DOHH2 (cell line): ENCODE measurements around the gene FNDC5.

Source experiments
- H3F3A ChIP-seq: fragments of 200-600 bp; sonication (generic), shearing (Covaris generic); 2 replicates; pipeline ENCODE4 v1.6.0; 2016; ENCODE audit warnings: antibody characterized with exemption, mild to moderate bottlenecking; ENCODE audit not compliant: control insufficient read depth, insufficient read depth
- H3K27ac ChIP-seq: fragments of 200-600 bp; sonication (generic); 2 replicates; pipeline ENCODE4 v1.5.1; 2014; ENCODE audit warnings: low read depth, mild to moderate bottlenecking, low read length, moderate library complexity
- H3K27me3 ChIP-seq: fragments of 200-600 bp; sonication (generic); 2 replicates; pipeline ENCODE4 v1.6.1; 2014; ENCODE audit warnings: mild to moderate bottlenecking, low read length, mixed read lengths; ENCODE audit not compliant: control insufficient read depth
- H3K36me3 ChIP-seq: fragments of 200-600 bp; sonication (generic); 2 replicates; pipeline ENCODE4 v1.6.1; 2014; ENCODE audit warnings: mild to moderate bottlenecking, low read length, moderate library complexity, mixed read lengths; ENCODE audit not compliant: control insufficient read depth
- H3K4me1 ChIP-seq: fragments of 200-600 bp; sonication (generic); 2 replicates; pipeline ENCODE4 v1.6.1; 2014; ENCODE audit warnings: mild to moderate bottlenecking, low read length, mixed read lengths; ENCODE audit not compliant: control insufficient read depth
- H3K4me2 ChIP-seq: fragments of 200-600 bp; sonication (generic); 2 replicates; pipeline ENCODE4 v1.6.0; 2014; ENCODE audit warnings: mild to moderate bottlenecking, low read length, moderate library complexity
- H3K4me3 ChIP-seq: fragments of 200-600 bp; sonication (generic); 2 replicates; pipeline ENCODE4 v1.5.1; 2014; ENCODE audit warnings: mild to moderate bottlenecking, low read length, mixed read lengths
- H3K79me2 ChIP-seq: fragments of 200-600 bp; sonication (generic); 2 replicates; pipeline ENCODE4 v1.6.1; 2014; ENCODE audit warnings: mild to moderate bottlenecking, low read length, mixed read lengths; ENCODE audit not compliant: control insufficient read depth
- H3K9me2 ChIP-seq: fragments of 200-600 bp; sonication (generic); replicated peaks from 2 replicates; pipeline ENCODE4 v1.6.1; 2014; ENCODE audit warnings: mild to moderate bottlenecking, low read length, mixed read lengths; ENCODE audit not compliant: control insufficient read depth
- H3K9me3 ChIP-seq: fragments of 200-600 bp; sonication (generic); 2 replicates; pipeline ENCODE4 v1.6.1; 2014; ENCODE audit warnings: antibody characterized with exemption, low read length, mixed read lengths; ENCODE audit not compliant: control insufficient read depth, insufficient read depth
- H4K20me1 ChIP-seq: fragments of 200-600 bp; sonication (generic); 2 replicates; pipeline ENCODE4 v1.6.0; 2014; ENCODE audit warnings: low read depth, mild to moderate bottlenecking, antibody characterized with exemption, low read length, moderate library complexity; ENCODE audit not compliant: control insufficient read depth, insufficient read depth
- EZH2phosphoT487 ChIP-seq: fragments of 200-600 bp; sonication (generic); IDR thresholded peaks from 2 replicates; pipeline ENCODE4 v1.6.1; 2017; ENCODE audit warnings: borderline replicate concordance, mild to moderate bottlenecking, antibody characterized with exemption, low read length, moderate library complexity, mixed read lengths
- TF ChIP-seq, protein P1 (sequence below): fragments of 200-600 bp; sonication (generic); IDR thresholded peaks from one replicate; pipeline ENCODE4 v1.5.1; 2014; ENCODE audit warnings: antibody characterized with exemption, mild to moderate bottlenecking, low read depth, low read length; ENCODE audit not compliant: poor library complexity, severe bottlenecking

Gene FNDC5

DNA sequence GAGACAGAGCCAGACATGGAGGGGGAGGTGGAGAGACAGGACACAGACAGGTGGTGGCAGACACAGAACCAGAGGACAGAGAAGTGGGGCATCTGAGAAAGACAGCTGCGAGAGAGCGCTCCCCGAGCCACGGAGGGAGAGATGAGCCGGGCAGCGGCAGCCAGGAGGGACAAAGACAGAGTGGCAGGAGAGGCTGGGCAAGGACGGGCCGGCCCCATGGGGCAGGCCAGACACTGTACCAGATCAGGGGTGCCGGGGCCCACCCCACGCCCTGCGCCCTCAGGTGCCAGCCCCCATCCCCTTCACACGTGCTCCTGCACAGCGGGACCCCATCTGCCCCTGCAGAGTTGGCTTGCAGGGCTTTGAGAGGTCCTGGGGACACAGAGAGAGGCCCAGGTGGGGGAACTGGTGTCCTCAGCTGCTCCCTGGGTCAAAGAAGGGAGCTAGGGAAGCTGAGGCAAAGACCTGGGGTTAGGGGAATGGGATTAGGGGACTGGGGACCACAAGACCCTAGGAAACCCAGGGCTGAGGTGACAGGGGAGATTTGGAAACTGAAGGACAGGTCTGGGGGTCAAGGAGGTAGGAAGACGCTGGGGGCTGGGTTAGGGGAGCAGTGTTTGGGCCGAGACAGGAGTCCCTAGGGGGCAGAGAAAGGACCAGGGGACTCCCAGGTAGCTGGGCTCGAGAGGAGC, 643 bp downstream of the FNDC5 start:
- no peak for TF ChIP-seq EZH2phosphoT487
- TF ChIP-seq, protein P1, sequence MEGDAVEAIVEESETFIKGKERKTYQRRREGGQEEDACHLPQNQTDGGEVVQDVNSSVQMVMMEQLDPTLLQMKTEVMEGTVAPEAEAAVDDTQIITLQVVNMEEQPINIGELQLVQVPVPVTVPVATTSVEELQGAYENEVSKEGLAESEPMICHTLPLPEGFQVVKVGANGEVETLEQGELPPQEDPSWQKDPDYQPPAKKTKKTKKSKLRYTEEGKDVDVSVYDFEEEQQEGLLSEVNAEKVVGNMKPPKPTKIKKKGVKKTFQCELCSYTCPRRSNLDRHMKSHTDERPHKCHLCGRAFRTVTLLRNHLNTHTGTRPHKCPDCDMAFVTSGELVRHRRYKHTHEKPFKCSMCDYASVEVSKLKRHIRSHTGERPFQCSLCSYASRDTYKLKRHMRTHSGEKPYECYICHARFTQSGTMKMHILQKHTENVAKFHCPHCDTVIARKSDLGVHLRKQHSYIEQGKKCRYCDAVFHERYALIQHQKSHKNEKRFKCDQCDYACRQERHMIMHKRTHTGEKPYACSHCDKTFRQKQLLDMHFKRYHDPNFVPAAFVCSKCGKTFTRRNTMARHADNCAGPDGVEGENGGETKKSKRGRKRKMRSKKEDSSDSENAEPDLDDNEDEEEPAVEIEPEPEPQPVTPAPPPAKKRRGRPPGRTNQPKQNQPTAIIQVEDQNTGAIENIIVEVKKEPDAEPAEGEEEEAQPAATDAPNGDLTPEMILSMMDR: no peak
- H3K27ac ChIP-seq: no peak overlapping the region
- H3K4me1 ChIP-seq: peaks cover 17% of the 10 kb centered on the region
- H3K9me2 ChIP-seq: no peaks in the 10 kb centered on the region
- H3K27me3 ChIP-seq: peaks cover 26% of the 10 kb centered on the region
- no peaks in the 10 kb centered on the region for H3K9me3 ChIP-seq
- H3K4me2 ChIP-seq: no peak overlapping the region
- peaks cover 6% of the 10 kb centered on the region; the same call in 1 of the 2 replicates for H4K20me1 ChIP-seq
- no peaks in the 10 kb centered on the region for H3K79me2 ChIP-seq
- no peak overlapping the region for H3K4me3 ChIP-seq
- no peaks in the 10 kb centered on the region for H3K36me3 ChIP-seq
- H3F3A ChIP-seq: peaks cover under 1% of the 10 kb centered on the region; the same call in 1 of the 2 replicates

DNA sequence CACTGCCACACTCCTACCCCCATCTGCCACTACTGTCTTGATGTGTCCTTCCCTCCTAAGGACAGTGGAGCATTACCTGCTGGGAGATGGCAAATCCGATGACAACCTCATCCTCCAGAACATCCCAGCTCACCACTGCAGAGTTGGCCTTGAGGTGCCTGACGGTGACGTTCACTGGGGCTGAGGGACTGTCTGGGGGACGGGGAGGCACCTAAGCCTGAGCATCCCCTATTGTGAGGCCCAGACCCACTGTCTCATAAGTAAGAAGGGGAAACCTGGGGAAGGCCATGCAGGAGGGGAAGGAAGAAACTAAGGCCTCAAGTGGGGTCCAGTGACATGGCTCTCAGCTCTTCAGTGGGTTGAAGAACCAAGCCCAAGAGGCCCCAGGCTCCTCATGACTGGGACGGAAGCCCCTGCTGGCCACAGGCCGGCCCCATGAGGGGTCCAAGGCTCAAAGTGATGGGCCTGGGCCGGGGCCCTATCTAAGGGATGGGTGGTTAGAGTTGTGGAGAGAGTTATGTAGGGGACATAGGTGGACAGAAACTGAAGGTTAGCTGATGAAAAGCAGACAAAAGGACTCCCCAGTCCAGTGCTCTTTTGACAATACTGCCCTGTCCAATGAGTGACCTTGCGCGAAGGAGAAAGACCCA, 1.8 kb downstream of the FNDC5 start:
- peaks cover 6% of the 10 kb centered on the region; the same call in 1 of the 2 replicates for H4K20me1 ChIP-seq
- H3K4me3 ChIP-seq: no peak overlapping the region
- H3K27ac ChIP-seq: no peak overlapping the region
- no peak overlapping the region for H3K4me2 ChIP-seq
- no peak for TF ChIP-seq EZH2phosphoT487
- TF ChIP-seq, protein P1: no peak
- H3K9me2 ChIP-seq: no peaks in the 10 kb centered on the region
- no peaks in the 10 kb centered on the region for H3K36me3 ChIP-seq
- H3K9me3 ChIP-seq: no peaks in the 10 kb centered on the region
- peaks cover 22% of the 10 kb centered on the region for H3K27me3 ChIP-seq
- peaks cover 17% of the 10 kb centered on the region for H3K4me1 ChIP-seq
- H3K79me2 ChIP-seq: no peaks in the 10 kb centered on the region
- no peaks in the 10 kb centered on the region; the same call in 1 of the 2 replicates for H3F3A ChIP-seq

DNA sequence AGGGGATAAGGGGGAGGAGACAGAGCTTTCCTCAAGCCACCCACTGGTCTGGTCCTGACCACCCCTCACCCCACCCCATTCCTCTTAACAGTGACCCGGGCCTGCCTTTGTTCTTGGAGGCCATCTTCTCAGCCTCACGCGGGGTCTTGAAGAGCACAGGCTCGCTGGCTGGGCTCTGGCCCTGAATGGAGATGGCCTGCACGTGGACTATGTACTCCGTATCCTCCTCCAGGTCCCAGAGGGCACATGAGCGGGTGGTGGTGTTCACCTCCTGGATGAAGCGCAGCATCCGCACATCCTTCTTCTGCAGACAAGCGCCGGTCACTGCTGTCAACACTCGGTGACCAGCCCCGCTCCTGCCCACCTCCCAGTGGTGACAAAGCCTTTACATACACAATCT, 2.6 kb downstream of the FNDC5 start:
- Histone ChIP-seq H3K27me3 (peaks cover 22% of the 10 kb centered on the region), H4K20me1 (peaks cover 6% of the 10 kb centered on the region; the same call in 1 of the 2 replicates), H3K9me3 (no peaks in the 10 kb centered on the region), H3K4me2 (no peak overlapping the region), H3K27ac (no peak overlapping the region), H3K9me2 (no peaks in the 10 kb centered on the region), H3K36me3 (no peaks in the 10 kb centered on the region), H3F3A (no peaks in the 10 kb centered on the region; the same call in 1 of the 2 replicates), H3K79me2 (no peaks in the 10 kb centered on the region), H3K4me1 (peaks cover 16% of the 10 kb centered on the region), H3K4me3 (no peak overlapping the region)
- no peak for TF ChIP-seq EZH2phosphoT487
- TF ChIP-seq, protein P1: no peak
